ENCODE measurements around the gene OBSCN. TPM values are rescaled to one million over a fixed set of nuclear protein-coding genes. Genes with fewer than 3 reads are reported as not detected.

Gene OBSCN
- total RNA-seq, 2 experiments from 2014 or later = 80.8 to 82.2 TPM

- peaks cover 38% of the 10 kb centered on the region for H3K4me1 Mint-ChIP-seq (ENCODE audit: low read depth)
- CTCF ChIA-PET = interaction anchor here (2.3 kb wide), 1 partner anchor 32 kb away, joined by 7 read pairs; no protein-coding TSS in a partner anchor
- Histone ChIP-seq H3K36me3 (ENCODE audit: insufficient read depth, low read length) (no peaks in the 10 kb centered on the region), H3K9me3 (ENCODE audit: control insufficient read depth in 1 of 2, insufficient read depth in 1 of 2, low read length in 2 of 2) (no peaks in the 10 kb centered on the region), H3K27ac (ENCODE audit: low read depth in 1 of 2, low read length in 2 of 2) (peak overlapping the region; percentile 7 to 26), H3K4me1 (ENCODE audit: insufficient read depth, low read length) (peaks cover 45% of the 10 kb centered on the region), H3K27me3 (ENCODE audit: control insufficient read depth in 1 of 2, insufficient read depth in 2 of 2, low read length in 2 of 2) (no peaks in the 10 kb centered on the region), H3K4me3 (ENCODE audit: low read length) (no peak overlapping the region)
- H3K4me3 Mint-ChIP-seq = no peak overlapping the region
- H3K36me3 Mint-ChIP-seq (ENCODE audit: low read depth) = peaks cover 14% of the 10 kb centered on the region
- DNase-seq = peak in 2 of 14 experiments; percentile 19
- H3K9me3 Mint-ChIP-seq = no peaks in the 10 kb centered on the region
- no peak for TF ChIP-seq CTCF (IDR thresholded peaks at IDR 0.05)
- peak overlapping the region; percentile 98 for H3K27ac Mint-ChIP-seq
- H3K27me3 Mint-ChIP-seq = no peaks in the 10 kb centered on the region
- intact Hi-C loops (cut with DNase I, micrococcal nuclease) = no loop called here
- POLR2A ChIA-PET = interaction anchor here (1.0 to 2.0 kb wide), 4 partner anchors 10 to 80 kb away, joined by 3 to 7 read pairs (median 4); partner anchors contain the start of genes ARF1 and GUK1
- no peak for ATAC-seq (ENCODE audit: poor library complexity)
Measured at GRCh38 chr1:228162286-228163006, 45.4 kb upstream of the OBSCN start.

- DNase-seq = no peak
- Mint-ChIP-seq H3K4me3 (no peak overlapping the region), H3K9me3 (no peaks in the 10 kb centered on the region), H3K36me3 (ENCODE audit: low read depth) (peaks cover 18% of the 10 kb centered on the region), H3K27ac (peak overlapping the region; percentile 98), H3K27me3 (no peaks in the 10 kb centered on the region), H3K4me1 (ENCODE audit: low read depth) (peaks cover 44% of the 10 kb centered on the region)
- Histone ChIP-seq H3K36me3 (ENCODE audit: insufficient read depth, low read length) (peaks cover 3% of the 10 kb centered on the region), H3K4me1 (ENCODE audit: insufficient read depth, low read length) (peaks cover 45% of the 10 kb centered on the region), H3K9me3 (ENCODE audit: control insufficient read depth in 1 of 2, insufficient read depth in 1 of 2, low read length in 2 of 2) (no peaks in the 10 kb centered on the region), H3K4me3 (ENCODE audit: low read length) (no peak overlapping the region), H3K27ac (ENCODE audit: low read depth in 1 of 2, low read length in 2 of 2) (peak overlapping the region; percentile 26 to 97), H3K27me3 (ENCODE audit: control insufficient read depth in 1 of 2, insufficient read depth in 2 of 2, low read length in 2 of 2) (no peaks in the 10 kb centered on the region)
- intact Hi-C loops (cut with DNase I, micrococcal nuclease) = no loop called here
- no peak for TF ChIP-seq CTCF (IDR thresholded peaks at IDR 0.05)
- CTCF ChIA-PET = interaction anchor here (2.3 kb wide), 1 partner anchor 32 kb away, joined by 7 read pairs; no protein-coding TSS in a partner anchor
- ATAC-seq (ENCODE audit: poor library complexity) = no peak
- POLR2A ChIA-PET = interaction anchor here (0.7 to 2.0 kb wide), 4 partner anchors 11 to 54 kb away, joined by 3 to 7 read pairs (median 4); partner anchors contain the start of gene GUK1
Measured at GRCh38 chr1:228163007-228163753, 44.7 kb upstream of the OBSCN start.

GRCh38 chr1:228163776-228164519 lies 43.9 kb upstream of the OBSCN start:
- peak overlapping the region; percentile 82 for H3K4me3 Mint-ChIP-seq
- no peak for ATAC-seq (ENCODE audit: poor library complexity)
- no peaks in the 10 kb centered on the region for H3K9me3 Mint-ChIP-seq
- Histone ChIP-seq H3K9me3 (ENCODE audit: control insufficient read depth in 1 of 2, insufficient read depth in 1 of 2, low read length in 2 of 2) (no peaks in the 10 kb centered on the region), H3K36me3 (ENCODE audit: insufficient read depth, low read length) (peaks cover 8% of the 10 kb centered on the region), H3K4me3 (ENCODE audit: low read length) (no peak overlapping the region), H3K27ac (ENCODE audit: low read depth in 1 of 2, low read length in 2 of 2) (peak overlapping the region in 1 of 2 donors; percentile 97), H3K27me3 (ENCODE audit: control insufficient read depth in 1 of 2, insufficient read depth in 2 of 2, low read length in 2 of 2) (no peaks in the 10 kb centered on the region), H3K4me1 (ENCODE audit: insufficient read depth, low read length) (peaks cover 45% of the 10 kb centered on the region)
- no peak for TF ChIP-seq CTCF (IDR thresholded peaks at IDR 0.05)
- DNase-seq = no peak
- POLR2A ChIA-PET = interaction anchor here (0.6 to 3.2 kb wide), 7 partner anchors 11 to 323 kb away, joined by 3 to 38 read pairs (median 15); partner anchors contain the start of genes ARF1, GUK1 and RNF187
- H3K27ac Mint-ChIP-seq = peak overlapping the region; percentile 98
- peaks cover 21% of the 10 kb centered on the region for H3K36me3 Mint-ChIP-seq (ENCODE audit: low read depth)
- intact Hi-C loops (cut with DNase I, micrococcal nuclease) = loop anchor here in 1 of 2 experiments (1.0 kb wide), 2 partner anchors 23 to 48 kb away; no protein-coding TSS in a partner anchor
- H3K4me1 Mint-ChIP-seq (ENCODE audit: low read depth) = peaks cover 46% of the 10 kb centered on the region
- no peaks in the 10 kb centered on the region for H3K27me3 Mint-ChIP-seq
- CTCF ChIA-PET = interaction anchor here (1.3 to 4.9 kb wide), 3 partner anchors 21 to 164 kb away, joined by 3 to 47 read pairs (median 9); no protein-coding TSS in a partner anchor
